ENCODE results near the gene TCEA3. TPM values are rescaled to one million over a fixed set of nuclear protein-coding genes. Genes with fewer than 3 reads are reported as not detected.

The TCEA3 gene
- total and polyA plus RNA-seq, 10 of the 15 experiments (the other 5 are each of a cell fraction or from before 2014, with no cell fraction given) = 0.06 to 0.23 (median 0.08) TPM; not detected in 7

DNA sequence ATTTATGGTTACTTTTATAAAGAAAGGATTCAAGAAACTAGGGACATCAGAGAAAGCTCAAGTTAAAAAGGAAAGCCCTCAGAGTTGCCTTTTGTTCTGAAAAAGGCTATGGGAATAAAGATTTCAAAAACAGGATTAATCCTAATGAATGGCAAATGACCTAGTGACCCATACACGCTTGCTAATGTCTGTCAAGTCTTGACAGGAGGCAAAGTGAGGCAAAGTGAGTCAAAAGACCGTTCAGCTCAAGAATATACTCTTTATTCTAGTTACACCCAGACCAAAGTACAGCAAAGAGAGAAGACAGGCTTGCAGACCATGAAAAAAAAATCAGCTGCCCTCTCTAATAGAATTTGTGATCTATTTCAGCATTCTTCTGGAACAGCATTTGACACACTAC, 58.4 kb downstream of the TCEA3 start:
- Histone ChIP-seq H3K27ac (ENCODE audit: control insufficient read depth, insufficient read depth) (no peak overlapping the region), H3K4me3 (no peak overlapping the region), H4K20me1 (ENCODE audit: control insufficient read depth, insufficient read depth) (no peaks in the 10 kb centered on the region), H3K9ac (ENCODE audit: control insufficient read depth, insufficient read depth, low read length) (no peak overlapping the region), H3K27me3 (replicated peaks in 1 of 2; ENCODE audit: control insufficient read depth in 2 of 2, insufficient read depth in 2 of 2, low read length in 1 of 2) (no peaks in the 10 kb centered on the region), H3K9me3 (replicated peaks; ENCODE audit: control insufficient read depth, insufficient read depth, low read length) (peaks cover 24% of the 10 kb centered on the region), H3K79me2 (ENCODE audit: control insufficient read depth, insufficient read depth, low read length) (peaks cover 2% of the 10 kb centered on the region; the same call in 1 of the 2 replicates), H3K36me3 (ENCODE audit: control insufficient read depth in 2 of 2, insufficient read depth in 2 of 2, low read length in 1 of 2) (peaks cover 0 to 9% of the 10 kb centered on the region in 2 experiments; a peak in 2 of 4 replicates), H3K4me2 (ENCODE audit: control insufficient read depth, insufficient read depth) (no peak overlapping the region), H2AFZ (ENCODE audit: control insufficient read depth, low read depth, low read length) (no peak overlapping the region), H3K4me1 (ENCODE audit: control insufficient read depth, insufficient read depth, low read length) (no peaks in the 10 kb centered on the region)
- ATAC-seq = no peak
- FAIRE-seq = no peak
- 100% methylated on average over 2 of the region's 2 CpGs for WGBS (ENCODE audit: insufficient coverage, insufficient replicate concordance, low lambda C conversion rate, missing lambda C conversion rate)
- intact Hi-C loops (cut with micrococcal nuclease; ENCODE audit: unreplicated experiment) (no loop called here), in situ Hi-C loops (cut with MboI) (no loop called here)
- CTCF ChIA-PET = interaction anchor here (1.5 to 2.9 kb wide), 2 partner anchors 27 to 37 kb away, joined by 4 to 13 read pairs; no protein-coding TSS in a partner anchor
- POLR2A ChIA-PET = interaction anchor here (0.6 to 4.3 kb wide), 3 partner anchors 9 to 226 kb away, joined by 3 to 68 read pairs (median 4); partner anchors contain the start of gene HNRNPR
- RAD21 ChIA-PET (ENCODE audit: unreplicated experiment) = interaction anchor here (5.0 kb wide), 1 partner anchor 21 kb away, joined by 34 read pairs; the partner anchor contains the start of gene HNRNPR
- SMC1A ChIA-PET (ENCODE audit: uncharacterized antibody, unreplicated experiment) = interaction anchor here (0.6 to 3.7 kb wide), 2 partner anchors 22 to 183 kb away, joined by 3 to 17 read pairs; partner anchors contain the start of gene HNRNPR
- TF ChIP-seq IRF4 (IDR thresholded peaks at IDR 0.05; ENCODE audit: low read depth, low read length) = no peak
- TF ChIP-seq SPI1 (IDR thresholded peaks at IDR 0.05; ENCODE audit: borderline replicate concordance, insufficient read depth, low read depth, low read length) = no peak
- TF ChIP-seq SMARCA5 (IDR thresholded peaks at IDR 0.05) = no peak
- TF ChIP-seq ZBED1 (IDR thresholded peaks at IDR 0.05; ENCODE audit: borderline replicate concordance) = no peak
- no peak for TF ChIP-seq CHD1 (IDR thresholded peaks at IDR 0.05; ENCODE audit: low read depth, low read length)
- no peak for TF ChIP-seq RBBP5 (conservative IDR thresholded peaks at IDR 0.05)
- TF ChIP-seq CBFB (IDR thresholded peaks at IDR 0.05; ENCODE audit: low read depth) = no peak
- DNase-seq (ENCODE audit: low read depth, low spot score) = no peak
- BruUV-seq (replicated peaks) = no TSS peak

DNA sequence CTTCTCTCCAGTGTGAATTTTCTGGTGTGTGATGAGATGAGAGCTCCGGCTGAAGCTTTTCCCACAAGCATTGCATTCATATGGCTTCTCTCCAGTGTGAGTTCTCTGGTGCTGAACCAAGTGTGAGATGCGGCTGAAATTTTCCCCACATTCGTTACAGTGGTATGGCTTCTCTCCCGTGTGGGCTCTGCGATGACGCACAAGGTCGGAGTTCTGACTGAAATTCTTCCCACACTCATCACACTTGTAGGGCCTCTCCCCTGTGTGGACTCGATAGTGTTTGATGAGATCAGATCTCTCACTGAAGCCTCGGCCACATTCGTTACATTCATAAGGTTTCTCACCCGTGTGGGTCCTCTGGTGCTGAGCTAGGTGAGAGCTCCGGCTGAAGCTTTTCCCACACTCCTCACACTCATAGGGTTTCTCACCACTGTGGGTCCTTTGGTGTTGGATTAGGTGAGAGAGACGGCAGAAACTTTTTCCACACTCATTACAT, 62.3 kb downstream of the TCEA3 start:
- FAIRE-seq = no peak
- POLR2A ChIA-PET = no interaction called here
- TF ChIP-seq ZNF217 (IDR thresholded peaks at IDR 0.05) (0 out of 2 replicates have a peak, but pooled peaks have one; percentile 23), KLF5 (IDR thresholded peaks at IDR 0.05; ENCODE audit: partially characterized antibody) (peak; percentile 90), STAT1 (conservative IDR thresholded peaks at IDR 0.05) (no peak), EED (IDR thresholded peaks at IDR 0.05; ENCODE audit: low read depth) (no peak), CBX5 (IDR thresholded peaks at IDR 0.05; ENCODE audit: low read depth) (peak; percentile 85), ZNF207 (IDR thresholded peaks at IDR 0.05; ENCODE audit: borderline replicate concordance) (no peak), CBX3 (IDR thresholded peaks at IDR 0.05; ENCODE audit: borderline replicate concordance, low read depth) (0 out of 2 replicates have a peak, but pooled peaks have one; percentile 60), GATAD2B (conservative IDR thresholded peaks at IDR 0.05; ENCODE audit: low read depth) (no peak), ZNF274 (IDR thresholded peaks at IDR 0.05; ENCODE audit: insufficient read depth, insufficient read length) (peak; percentile 23)
- TF ChIP-seq, protein P1, sequence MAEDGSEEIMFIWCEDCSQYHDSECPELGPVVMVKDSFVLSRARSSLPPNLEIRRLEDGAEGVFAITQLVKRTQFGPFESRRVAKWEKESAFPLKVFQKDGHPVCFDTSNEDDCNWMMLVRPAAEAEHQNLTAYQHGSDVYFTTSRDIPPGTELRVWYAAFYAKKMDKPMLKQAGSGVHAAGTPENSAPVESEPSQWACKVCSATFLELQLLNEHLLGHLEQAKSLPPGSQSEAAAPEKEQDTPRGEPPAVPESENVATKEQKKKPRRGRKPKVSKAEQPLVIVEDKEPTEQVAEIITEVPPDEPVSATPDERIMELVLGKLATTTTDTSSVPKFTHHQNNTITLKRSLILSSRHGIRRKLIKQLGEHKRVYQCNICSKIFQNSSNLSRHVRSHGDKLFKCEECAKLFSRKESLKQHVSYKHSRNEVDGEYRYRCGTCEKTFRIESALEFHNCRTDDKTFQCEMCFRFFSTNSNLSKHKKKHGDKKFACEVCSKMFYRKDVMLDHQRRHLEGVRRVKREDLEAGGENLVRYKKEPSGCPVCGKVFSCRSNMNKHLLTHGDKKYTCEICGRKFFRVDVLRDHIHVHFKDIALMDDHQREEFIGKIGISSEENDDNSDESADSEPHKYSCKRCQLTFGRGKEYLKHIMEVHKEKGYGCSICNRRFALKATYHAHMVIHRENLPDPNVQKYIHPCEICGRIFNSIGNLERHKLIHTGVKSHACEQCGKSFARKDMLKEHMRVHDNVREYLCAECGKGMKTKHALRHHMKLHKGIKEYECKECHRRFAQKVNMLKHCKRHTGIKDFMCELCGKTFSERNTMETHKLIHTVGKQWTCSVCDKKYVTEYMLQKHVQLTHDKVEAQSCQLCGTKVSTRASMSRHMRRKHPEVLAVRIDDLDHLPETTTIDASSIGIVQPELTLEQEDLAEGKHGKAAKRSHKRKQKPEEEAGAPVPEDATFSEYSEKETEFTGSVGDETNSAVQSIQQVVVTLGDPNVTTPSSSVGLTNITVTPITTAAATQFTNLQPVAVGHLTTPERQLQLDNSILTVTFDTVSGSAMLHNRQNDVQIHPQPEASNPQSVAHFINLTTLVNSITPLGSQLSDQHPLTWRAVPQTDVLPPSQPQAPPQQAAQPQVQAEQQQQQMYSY (CRISPR knock-in tag; IDR thresholded peaks at IDR 0.05) = no peak

More for the DNA sequence above, 62.3 kb downstream of the TCEA3 start:
- no peak overlapping the region for H3K4me3 ChIP-seq
- DNase-seq (ENCODE audit: low read depth, low spot score) (no peak), ATAC-seq (no peak)
- H3K27ac ChIP-seq (ENCODE audit: control insufficient read depth, insufficient read depth) = no peak overlapping the region
- SMC1A ChIA-PET (ENCODE audit: uncharacterized antibody, unreplicated experiment) = no interaction called here
- in situ Hi-C loops (cut with MboI) (no loop called here), intact Hi-C loops (cut with micrococcal nuclease; ENCODE audit: unreplicated experiment) (no loop called here)
- no peak overlapping the region for H2AFZ ChIP-seq (ENCODE audit: control insufficient read depth, low read depth, low read length)
- RAD21 ChIA-PET (ENCODE audit: unreplicated experiment) = no interaction called here
- H3K79me2 ChIP-seq (ENCODE audit: control insufficient read depth, insufficient read depth, low read length) = no peaks in the 10 kb centered on the region
- no peaks in the 10 kb centered on the region for H4K20me1 ChIP-seq (ENCODE audit: control insufficient read depth, insufficient read depth)
- H3K27me3 ChIP-seq (replicated peaks in 1 of 2; ENCODE audit: control insufficient read depth in 2 of 2, insufficient read depth in 2 of 2, low read length in 1 of 2) = no peaks in the 10 kb centered on the region
- CTCF ChIA-PET = interaction anchor here (1.0 kb wide), 1 partner anchor 18 kb away, joined by 5 read pairs; the partner anchor contains the start of gene HNRNPR
- 94% methylated on average over 13 of the region's 13 CpGs for WGBS (ENCODE audit: insufficient coverage, insufficient replicate concordance, low lambda C conversion rate, missing lambda C conversion rate)
- peaks cover 31% of the 10 kb centered on the region for H3K9me3 ChIP-seq (replicated peaks; ENCODE audit: control insufficient read depth, insufficient read depth, low read length)
- H3K9ac ChIP-seq (ENCODE audit: control insufficient read depth, insufficient read depth, low read length) = no peak overlapping the region
- H3K4me2 ChIP-seq (ENCODE audit: control insufficient read depth, insufficient read depth) = no peak overlapping the region
- peaks cover 0 to 9% of the 10 kb centered on the region in 2 experiments; a peak in 2 of 4 replicates for H3K36me3 ChIP-seq (ENCODE audit: control insufficient read depth in 2 of 2, insufficient read depth in 2 of 2, low read length in 1 of 2)
- H3K4me1 ChIP-seq (ENCODE audit: control insufficient read depth, insufficient read depth, low read length) = no peaks in the 10 kb centered on the region
- no TSS peak for BruUV-seq (replicated peaks)
